Kidney (tissue), 14 donors: ENCODE data around the gene GATB. TPM values are rescaled to one million over a fixed set of nuclear protein-coding genes. Genes with fewer than 3 reads are reported as not detected.

Experiments
- DNase-seq, 5 donors: peaks; one replicate each; pipeline ENCODE4 v3.0.0-alpha.2; 2013 to 2020
- FAIRE-seq: peaks from 2 replicates; lab custom pipeline; 2012; peaks lifted over from hg19 to GRCh38; lab: Jason Lieb, UNC
- H3K27ac ChIP-seq, 2 donors: one replicate each; pipeline ENCODE4 v1.7.0; 2013; ENCODE audit warnings: low read depth in 2 of 2, low read length in 2 of 2, inconsistent platforms in 1 of 2
- H3K27me3 ChIP-seq: one replicate; pipeline ENCODE4 v1.7.1; 2013; ENCODE audit warnings: low read length, inconsistent platforms; ENCODE audit not compliant: control insufficient read depth, insufficient read depth
- H3K36me3 ChIP-seq, 3 donors: one replicate each; pipeline versions ENCODE4 v1.7.0 to v1.7.1; 2013; ENCODE audit warnings: low read length in 3 of 3, control low read depth in 1 of 3, inconsistent platforms in 1 of 3; ENCODE audit not compliant: insufficient read depth in 3 of 3, control insufficient read depth in 2 of 3
- H3K4me1 ChIP-seq, 3 donors: one replicate each; pipeline versions ENCODE4 v1.7.0 to v1.7.1; 2013; ENCODE audit warnings: low read length in 3 of 3, inconsistent platforms in 1 of 3, low read depth in 1 of 3; ENCODE audit not compliant: control insufficient read depth in 2 of 3, insufficient read depth in 2 of 3
- H3K4me3 ChIP-seq, 3 donors: one replicate each; pipeline versions ENCODE4 v1.7.0 to v1.8.1; 2013; ENCODE audit warnings: low read length in 3 of 3, control low read depth in 1 of 3, inconsistent platforms in 1 of 3
- H3K9ac ChIP-seq, 3 donors: one replicate each; pipeline versions ENCODE4 v1.7.0 to v1.7.1; 2013; ENCODE audit warnings: low read length in 3 of 3, control low read depth in 1 of 3, inconsistent platforms in 1 of 3
- H3K9me3 ChIP-seq, 3 donors: one replicate each; pipeline versions ENCODE4 v1.7.0 to v1.7.1; 2013; ENCODE audit warnings: low read length in 3 of 3, control low read depth in 1 of 3, inconsistent platforms in 1 of 3; ENCODE audit not compliant: control insufficient read depth in 2 of 3, insufficient read depth in 1 of 3
- CTCF ChIP-seq: IDR thresholded peaks from 3 replicates; pipeline ENCODE4 v1.5.1; 2012; ENCODE audit warnings: mild to moderate bottlenecking, moderate library complexity, borderline replicate concordance; ENCODE audit not compliant: insufficient read depth; ENCODE audit errors: extremely low read depth
- intact Hi-C: fragments of 100-400 bp; cut with DNase I; formaldehyde crosslinking; loops from one replicate; pipeline ENCODE4 v1.11.1; 2022
- polyA plus RNA-seq: library from polyadenylated mRNA; stranded (reverse); fragments of 350-450 nt; fragmentation: Illumina TruSeq; extraction: RNeasy Lipid Tissue Mini Kit (QIAGEN cat#74804); gene quantifications from one replicate; pipeline ENCODE4 v1.2.3, GENCODE V29; 2014; ENCODE audit warnings: low read depth, low replicate concordance; ENCODE audit not compliant: insufficient read depth
- total RNA-seq: library from RNA; stranded (reverse); fragmentation: NEBNext Ultra II Directional; extraction: Animal tissue kit (Norgen Biotek cat#: 25700); gene quantifications from one replicate; pipeline ENCODE4 v1.2.1, GENCODE V29; 2021
- donor health status: control.
- donor health status: control.
- donor health status: control.
- donor health status: control.
- donor health status: control.
- donor health status: DM: yes; HTN: yes; CAD: no.
- donor health status: Normal renal cell carcinoma (clear cell type).

The GATB gene
- total and polyA plus RNA-seq, 2 donors from 2014 or later: 17.0 to 50.9 TPM

GRCh38 chr4:151719956-151720334 lies 40.9 kb downstream of the GATB start:
- no peak for TF ChIP-seq CTCF
- DNase-seq (no peak), FAIRE-seq (no peak)
- Histone ChIP-seq H3K27ac (no peak overlapping the region), H3K36me3 (peaks cover 0 to 5% (median 0%) of the 10 kb centered on the region in 3 donors), H3K9me3 (no peaks in the 10 kb centered on the region), H3K4me1 (no peaks in the 10 kb centered on the region), H3K4me3 (no peak overlapping the region), H3K27me3 (no peaks in the 10 kb centered on the region), H3K9ac (no peak overlapping the region)
- intact Hi-C loops: no loop called here

GRCh38 chr4:151718984-151719955 lies 41.5 kb downstream of the GATB start:
- no peak overlapping the region for H3K27ac ChIP-seq
- no peak overlapping the region for H3K9ac ChIP-seq
- no peaks in the 10 kb centered on the region for H3K9me3 ChIP-seq
- no peak for DNase-seq
- peaks cover 0 to 5% (median 0%) of the 10 kb centered on the region in 3 donors for H3K36me3 ChIP-seq
- no peak for TF ChIP-seq CTCF
- no peaks in the 10 kb centered on the region for H3K27me3 ChIP-seq
- FAIRE-seq: no peak
- no peak overlapping the region for H3K4me3 ChIP-seq
- intact Hi-C loops: no loop called here
- H3K4me1 ChIP-seq: no peaks in the 10 kb centered on the region

- no peak overlapping the region for H3K9ac ChIP-seq
- H3K36me3 ChIP-seq: peaks cover 0 to 6% (median 5%) of the 10 kb centered on the region in 3 donors
- no peak overlapping the region for H3K4me3 ChIP-seq
- no peaks in the 10 kb centered on the region for H3K4me1 ChIP-seq
- no peaks in the 10 kb centered on the region for H3K27me3 ChIP-seq
- H3K9me3 ChIP-seq: no peaks in the 10 kb centered on the region
- DNase-seq: peak in 1 of 5 donors; percentile 21
- TF ChIP-seq CTCF: no peak
- H3K27ac ChIP-seq: no peak overlapping the region
- intact Hi-C loops: no loop called here
- FAIRE-seq: no peak
Observed at GRCh38 chr4:151717909-151718628, 42.7 kb downstream of the GATB start.
